ENCODE data around the gene VCAM1.

Gene VCAM1

DNA sequence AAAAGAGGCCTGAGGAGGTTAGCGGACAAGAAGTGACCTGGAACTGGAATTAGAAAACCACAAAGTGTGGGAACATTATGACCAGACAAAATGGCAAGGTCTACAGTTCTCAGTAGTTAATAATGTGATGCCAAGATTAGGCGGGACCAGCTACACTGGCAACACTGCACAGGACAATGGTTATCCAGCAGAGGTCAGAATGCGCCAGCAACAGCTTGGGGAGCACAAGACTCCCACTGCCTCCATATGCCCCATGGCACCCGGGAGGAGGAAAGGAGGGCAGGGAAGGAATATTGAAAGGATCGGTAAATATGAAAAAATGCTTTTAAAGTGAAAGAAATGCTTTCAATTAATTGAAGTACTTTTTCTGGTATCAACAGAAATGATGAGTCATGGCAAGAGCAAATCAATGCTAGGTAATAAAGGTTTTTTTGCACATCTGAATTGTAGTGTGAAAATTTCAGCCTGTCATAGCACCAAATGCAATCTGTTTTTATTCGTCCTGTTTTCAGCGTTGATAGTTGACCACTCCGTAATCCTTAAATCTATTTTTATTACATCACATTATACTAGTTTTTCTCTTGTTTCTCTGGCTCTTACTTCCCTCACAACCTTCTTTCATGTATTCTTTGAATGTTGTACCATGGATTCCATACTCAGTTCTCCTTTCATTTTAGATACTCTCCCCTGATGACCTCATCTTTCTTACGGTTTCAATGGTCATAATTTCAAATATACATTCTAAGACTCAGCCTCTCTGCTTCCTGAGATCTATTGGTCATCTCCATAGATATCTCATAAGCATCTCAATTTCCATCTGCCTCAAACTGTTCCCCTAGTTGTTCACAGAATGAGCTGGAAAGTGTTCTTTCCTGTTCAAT, 30.7 kb downstream of the VCAM1 start:
- Histone ChIP-seq H3K9me2 (replicated peaks; ENCODE audit: control insufficient read depth, low read length) (no peaks in the 10 kb centered on the region), H3K27me3 (ENCODE audit: control insufficient read depth, low read length) (no peaks in the 10 kb centered on the region), H3K9me3 (ENCODE audit: control insufficient read depth, insufficient read depth, low read length) (no peaks in the 10 kb centered on the region), H3K27ac (ENCODE audit: low read depth, low read length) (no peak overlapping the region), H3K4me3 (ENCODE audit: low read length) (no peak overlapping the region), H3F3A (ENCODE audit: control insufficient read depth, insufficient read depth) (no peaks in the 10 kb centered on the region), H3K36me3 (ENCODE audit: control insufficient read depth, low read length) (no peaks in the 10 kb centered on the region), H3K4me2 (ENCODE audit: low read length) (no peak overlapping the region), H3K79me2 (ENCODE audit: control insufficient read depth, low read length) (no peaks in the 10 kb centered on the region), H4K20me1 (ENCODE audit: control insufficient read depth, insufficient read depth, low read depth, low read length) (no peaks in the 10 kb centered on the region), H3K4me1 (ENCODE audit: control insufficient read depth, low read length) (no peaks in the 10 kb centered on the region)
- no peak for TF ChIP-seq EZH2phosphoT487 (IDR thresholded peaks at IDR 0.05; ENCODE audit: borderline replicate concordance, low read length)
- TF ChIP-seq, protein P1, sequence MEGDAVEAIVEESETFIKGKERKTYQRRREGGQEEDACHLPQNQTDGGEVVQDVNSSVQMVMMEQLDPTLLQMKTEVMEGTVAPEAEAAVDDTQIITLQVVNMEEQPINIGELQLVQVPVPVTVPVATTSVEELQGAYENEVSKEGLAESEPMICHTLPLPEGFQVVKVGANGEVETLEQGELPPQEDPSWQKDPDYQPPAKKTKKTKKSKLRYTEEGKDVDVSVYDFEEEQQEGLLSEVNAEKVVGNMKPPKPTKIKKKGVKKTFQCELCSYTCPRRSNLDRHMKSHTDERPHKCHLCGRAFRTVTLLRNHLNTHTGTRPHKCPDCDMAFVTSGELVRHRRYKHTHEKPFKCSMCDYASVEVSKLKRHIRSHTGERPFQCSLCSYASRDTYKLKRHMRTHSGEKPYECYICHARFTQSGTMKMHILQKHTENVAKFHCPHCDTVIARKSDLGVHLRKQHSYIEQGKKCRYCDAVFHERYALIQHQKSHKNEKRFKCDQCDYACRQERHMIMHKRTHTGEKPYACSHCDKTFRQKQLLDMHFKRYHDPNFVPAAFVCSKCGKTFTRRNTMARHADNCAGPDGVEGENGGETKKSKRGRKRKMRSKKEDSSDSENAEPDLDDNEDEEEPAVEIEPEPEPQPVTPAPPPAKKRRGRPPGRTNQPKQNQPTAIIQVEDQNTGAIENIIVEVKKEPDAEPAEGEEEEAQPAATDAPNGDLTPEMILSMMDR (IDR thresholded peaks at IDR 0.05; ENCODE audit: low read depth, low read length, poor library complexity, severe bottlenecking), result no peak

DNA sequence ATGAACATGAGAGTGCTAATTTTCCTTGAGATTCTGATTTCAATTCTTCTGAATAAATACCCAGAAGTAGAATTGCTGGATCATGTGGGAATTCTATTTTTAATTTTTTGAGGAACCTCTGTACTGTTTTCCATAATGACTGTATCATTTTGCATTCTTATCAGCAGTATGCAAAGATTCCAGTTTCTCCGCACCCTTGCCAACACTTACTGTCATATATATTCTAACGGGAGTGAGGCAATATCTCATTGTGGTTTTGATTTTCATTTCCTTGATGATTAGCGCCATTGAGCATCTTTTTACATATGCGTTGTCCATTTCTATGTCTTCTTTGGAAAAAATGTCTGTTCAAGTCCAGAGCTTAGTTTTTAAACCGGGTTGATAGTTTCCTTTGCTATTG, 33.2 kb downstream of the VCAM1 start:
- Histone ChIP-seq H3K27me3 (ENCODE audit: control insufficient read depth, low read length) (peaks cover 3% of the 10 kb centered on the region; the same call in 1 of the 2 replicates), H3K4me2 (ENCODE audit: low read length) (no peak overlapping the region), H3K79me2 (ENCODE audit: control insufficient read depth, low read length) (no peaks in the 10 kb centered on the region), H3F3A (ENCODE audit: control insufficient read depth, insufficient read depth) (no peaks in the 10 kb centered on the region), H3K4me1 (ENCODE audit: control insufficient read depth, low read length) (no peaks in the 10 kb centered on the region), H4K20me1 (ENCODE audit: control insufficient read depth, insufficient read depth, low read depth, low read length) (no peaks in the 10 kb centered on the region), H3K27ac (ENCODE audit: low read depth, low read length) (no peak overlapping the region), H3K9me3 (ENCODE audit: control insufficient read depth, insufficient read depth, low read length) (no peaks in the 10 kb centered on the region), H3K4me3 (ENCODE audit: low read length) (no peak overlapping the region), H3K36me3 (ENCODE audit: control insufficient read depth, low read length) (no peaks in the 10 kb centered on the region), H3K9me2 (replicated peaks; ENCODE audit: control insufficient read depth, low read length) (no peaks in the 10 kb centered on the region)
- TF ChIP-seq, protein P1 (IDR thresholded peaks at IDR 0.05; ENCODE audit: low read depth, low read length, poor library complexity, severe bottlenecking), result no peak

DNA sequence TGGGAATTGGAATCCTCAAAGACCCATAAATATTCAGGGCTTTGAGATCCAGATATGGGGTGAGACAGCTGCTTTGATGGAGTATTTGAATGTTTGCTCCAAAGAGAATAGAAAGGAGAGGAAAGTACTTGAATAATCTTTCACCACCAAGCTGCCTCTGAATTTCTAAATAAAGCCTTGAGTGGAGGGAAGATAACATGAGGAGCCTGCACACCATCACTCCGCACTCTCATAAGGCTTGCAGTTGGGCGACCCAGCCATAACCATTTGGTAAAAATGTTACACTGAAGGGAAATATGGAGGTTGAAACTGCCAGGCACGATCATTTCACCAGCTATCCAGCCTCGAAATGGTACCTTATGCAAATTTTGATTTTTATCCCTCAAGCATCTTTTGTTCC, 38.4 kb downstream of the VCAM1 start:
- no peaks in the 10 kb centered on the region for H3K9me3 ChIP-seq (ENCODE audit: control insufficient read depth, insufficient read depth, low read length)

More for the DNA sequence above, 38.4 kb downstream of the VCAM1 start:
- no peaks in the 10 kb centered on the region for H3K9me2 ChIP-seq (replicated peaks; ENCODE audit: control insufficient read depth, low read length)
- TF ChIP-seq, protein P1 (IDR thresholded peaks at IDR 0.05; ENCODE audit: low read depth, low read length, poor library complexity, severe bottlenecking), result no peak
- TF ChIP-seq EZH2phosphoT487 (IDR thresholded peaks at IDR 0.05; ENCODE audit: borderline replicate concordance, low read length), result no peak
- no peaks in the 10 kb centered on the region for H3F3A ChIP-seq (ENCODE audit: control insufficient read depth, insufficient read depth)
- H3K27me3 ChIP-seq (ENCODE audit: control insufficient read depth, low read length), result peaks cover 3% of the 10 kb centered on the region; the same call in 1 of the 2 replicates
- no peak overlapping the region for H3K27ac ChIP-seq (ENCODE audit: low read depth, low read length)
- H3K4me2 ChIP-seq (ENCODE audit: low read length), result no peak overlapping the region
- no peaks in the 10 kb centered on the region for H3K36me3 ChIP-seq (ENCODE audit: control insufficient read depth, low read length)
- H3K4me1 ChIP-seq (ENCODE audit: control insufficient read depth, low read length), result no peaks in the 10 kb centered on the region
- no peak overlapping the region for H3K4me3 ChIP-seq (ENCODE audit: low read length)
- H4K20me1 ChIP-seq (ENCODE audit: control insufficient read depth, insufficient read depth, low read depth, low read length), result no peaks in the 10 kb centered on the region
- H3K79me2 ChIP-seq (ENCODE audit: control insufficient read depth, low read length), result no peaks in the 10 kb centered on the region
